Airway epithelial cell (primary cell): ENCODE results near the gene MRPL55. TPM values are rescaled to one million over a fixed set of nuclear protein-coding genes. Genes with fewer than 3 reads are reported as not detected.

ENCODE experiments used
- total RNA-seq: library from RNA; depleted of rRNA; stranded (reverse); fragments of >200 nt; gene quantifications from 2 replicates; pipeline ENCODE4 v1.2.3, GENCODE V29; 2015

The MRPL55 gene
- 119 and 123 TPM in 2 replicates for total RNA-seq

GRCh38 chr1:228109073-228109961 is at the start of gene MRPL55:
MRPL55 (minus strand) TSS chr1:228109299; CDS start chr1:228108260, 1,039 bp downstream.

GRCh38 chr1:228149406-228150119 is 40.5 kb upstream of the MRPL55 start, which contains the start of gene GJC2:
GJC2 (plus strand) TSS chr1:228149930; CDS start chr1:228157759, 7,829 bp downstream.

DNA sequence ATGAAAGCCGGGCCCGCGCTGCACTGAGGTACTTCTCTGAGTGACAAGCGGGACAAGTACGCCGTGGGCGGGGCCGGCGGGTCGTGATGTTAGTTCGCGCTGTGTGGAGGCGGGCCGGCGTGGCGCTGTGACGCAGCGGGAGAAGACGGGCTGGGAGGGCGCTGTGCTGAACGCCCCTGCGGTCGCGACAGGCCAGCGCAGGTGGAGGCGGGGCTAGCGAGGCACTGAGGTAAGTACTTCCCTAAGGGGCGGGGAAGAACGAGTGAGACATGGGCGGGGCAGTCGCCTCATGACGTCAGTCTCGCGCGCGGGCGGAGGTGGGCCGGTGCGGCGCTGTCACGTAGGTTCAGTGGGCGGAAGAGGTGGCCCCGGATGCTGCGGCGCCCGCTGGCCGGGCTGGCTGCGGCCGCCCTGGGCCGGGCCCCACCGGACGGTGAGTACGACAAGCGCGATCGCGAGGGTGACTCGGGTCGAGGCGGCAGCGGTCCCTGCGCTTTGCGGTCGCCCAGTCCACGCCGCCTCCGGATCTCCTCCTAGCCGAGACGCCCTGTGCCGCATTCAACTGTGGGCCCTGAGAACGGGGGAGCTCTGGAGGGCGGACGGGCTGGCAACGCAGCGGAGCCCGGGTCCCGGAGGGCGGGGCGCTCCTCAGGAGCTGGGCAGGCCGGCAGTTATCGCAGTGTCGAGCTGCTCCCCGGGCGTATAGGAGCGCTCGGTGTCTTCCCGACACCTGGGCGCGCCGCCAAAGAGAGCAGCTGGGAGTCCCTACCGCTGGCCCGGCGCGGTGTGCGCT is 31.0 kb upstream of the MRPL55 start, which contains the start of gene GUK1:
Gene GUK1 (plus strand): TSS at position 349 of the 793 bp plus-strand sequence. CDS start 24 bp downstream, at position 373.

GRCh38 chr1:228102791-228103620 is 6.1 kb downstream of the MRPL55 start, which contains the start of gene C1orf35:
C1orf35 (minus strand) TSS chr1:228103325; CDS start chr1:228103227, 98 bp downstream.

GRCh38 chr1:228082214-228082917 is 26.7 kb downstream of the MRPL55 start, which contains the start of gene ARF1:
ARF1 (plus strand) TSS chr1:228082708; CDS start chr1:228097115, 14,407 bp downstream.

Other genes starting within 250 kb of the MRPL55 start
- 1.2 and 1.5 TPM in 2 replicates for gene WNT9A, start 161.4 kb downstream of the MRPL55 start, total RNA-seq
- 0.14 and 0.28 TPM in 2 replicates for gene WNT3A, start 102.3 kb downstream of the MRPL55 start, total RNA-seq
- 302 and 424 TPM in 2 replicates for gene ARF1, start 26.6 kb downstream of the MRPL55 start, total RNA-seq
- gene C1orf35, start 6.0 kb downstream of the MRPL55 start, total RNA-seq = 23.6 and 27.2 TPM in 2 replicates
- gene GUK1, start 31.0 kb upstream of the MRPL55 start, total RNA-seq = 394 and 419 TPM in 2 replicates
- gene GJC2, start 40.6 kb upstream of the MRPL55 start, total RNA-seq = 0.99 and 2.3 TPM in 2 replicates
- 1.8 and 3.2 TPM in 2 replicates for gene IBA57, start 56.5 kb upstream of the MRPL55 start, total RNA-seq
- 1.3 and 4.0 TPM in 2 replicates for gene OBSCN, start 98.7 kb upstream of the MRPL55 start, total RNA-seq